Measurements from ENCODE around the gene LRMDA.

DNA sequence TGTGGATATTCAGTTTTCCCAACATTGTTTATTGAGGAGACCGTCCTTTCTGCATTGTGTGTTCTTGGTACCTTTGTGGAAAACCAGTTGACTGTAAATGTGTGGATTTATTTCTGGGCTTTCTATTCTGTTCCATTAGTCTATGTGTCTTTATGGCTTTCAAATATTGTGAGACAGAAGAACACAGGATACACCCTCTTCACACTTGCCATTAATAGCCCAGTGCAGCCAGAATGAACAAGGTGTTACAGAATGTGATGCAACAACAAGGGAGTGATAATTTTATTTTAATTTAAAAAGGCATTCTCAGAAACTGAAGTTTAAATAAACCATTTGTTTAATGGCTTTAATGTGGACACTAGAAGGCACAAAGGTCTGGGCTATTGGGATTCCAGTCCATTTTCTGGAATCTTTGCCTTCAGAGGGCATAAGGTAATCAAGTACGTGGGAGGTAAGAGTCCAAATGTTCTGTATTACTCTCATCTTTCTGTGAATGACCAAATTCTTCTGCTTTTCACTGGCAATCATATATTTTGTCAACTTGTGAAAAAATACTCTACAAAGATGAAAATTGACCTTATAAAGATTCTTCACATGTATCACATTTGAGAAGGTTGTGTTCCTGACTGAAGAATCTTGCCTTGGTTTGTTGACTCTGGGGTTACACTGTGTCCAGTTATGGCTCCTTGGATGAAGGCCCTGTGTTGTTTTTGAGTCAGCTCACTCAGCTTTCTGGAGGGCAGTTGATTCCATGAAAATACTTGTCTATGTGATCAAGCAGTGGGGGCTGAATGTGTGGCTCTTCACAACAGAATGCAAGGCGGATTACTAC, 962.7 kb downstream of the LRMDA start:
- TF ChIP-seq, protein P1, sequence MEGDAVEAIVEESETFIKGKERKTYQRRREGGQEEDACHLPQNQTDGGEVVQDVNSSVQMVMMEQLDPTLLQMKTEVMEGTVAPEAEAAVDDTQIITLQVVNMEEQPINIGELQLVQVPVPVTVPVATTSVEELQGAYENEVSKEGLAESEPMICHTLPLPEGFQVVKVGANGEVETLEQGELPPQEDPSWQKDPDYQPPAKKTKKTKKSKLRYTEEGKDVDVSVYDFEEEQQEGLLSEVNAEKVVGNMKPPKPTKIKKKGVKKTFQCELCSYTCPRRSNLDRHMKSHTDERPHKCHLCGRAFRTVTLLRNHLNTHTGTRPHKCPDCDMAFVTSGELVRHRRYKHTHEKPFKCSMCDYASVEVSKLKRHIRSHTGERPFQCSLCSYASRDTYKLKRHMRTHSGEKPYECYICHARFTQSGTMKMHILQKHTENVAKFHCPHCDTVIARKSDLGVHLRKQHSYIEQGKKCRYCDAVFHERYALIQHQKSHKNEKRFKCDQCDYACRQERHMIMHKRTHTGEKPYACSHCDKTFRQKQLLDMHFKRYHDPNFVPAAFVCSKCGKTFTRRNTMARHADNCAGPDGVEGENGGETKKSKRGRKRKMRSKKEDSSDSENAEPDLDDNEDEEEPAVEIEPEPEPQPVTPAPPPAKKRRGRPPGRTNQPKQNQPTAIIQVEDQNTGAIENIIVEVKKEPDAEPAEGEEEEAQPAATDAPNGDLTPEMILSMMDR (conservative IDR thresholded peaks at IDR 0.05; ENCODE audit: low read length): no peak
- TF ChIP-seq EZH2phosphoT487 (IDR thresholded peaks at IDR 0.05; ENCODE audit: borderline replicate concordance, low read depth, low read length): no peak

Data from OCI-LY7 (cell line).